GM12865 (cell line): ENCODE measurements around the gene VSIG10.
A peak's percentile ranks its signal among the peaks of the same experiment; 100 is the strongest.

Experiments used
- DNase-seq: peaks from one replicate; pipeline ENCODE4 v3.0.0; 2010; ENCODE audit warnings: low read depth
- H3K4me3 ChIP-seq: 2 replicates; pipeline ENCODE4 v1.5.1; 2011; ENCODE audit warnings: mild to moderate bottlenecking, low read depth, low read length, control low read depth
- TF ChIP-seq, protein P1 (sequence below): IDR thresholded peaks from 2 replicates; pipeline ENCODE4 v1.5.1; 2011; ENCODE audit warnings: low read length, control low read depth, low read depth, inconsistent platforms; ENCODE audit not compliant: insufficient read depth; ENCODE audit errors: missing control alignments

VSIG10 gene

GRCh38 chr12:118020036-118020435 is 83.8 kb downstream of the VSIG10 start:
- TF ChIP-seq, protein P1, sequence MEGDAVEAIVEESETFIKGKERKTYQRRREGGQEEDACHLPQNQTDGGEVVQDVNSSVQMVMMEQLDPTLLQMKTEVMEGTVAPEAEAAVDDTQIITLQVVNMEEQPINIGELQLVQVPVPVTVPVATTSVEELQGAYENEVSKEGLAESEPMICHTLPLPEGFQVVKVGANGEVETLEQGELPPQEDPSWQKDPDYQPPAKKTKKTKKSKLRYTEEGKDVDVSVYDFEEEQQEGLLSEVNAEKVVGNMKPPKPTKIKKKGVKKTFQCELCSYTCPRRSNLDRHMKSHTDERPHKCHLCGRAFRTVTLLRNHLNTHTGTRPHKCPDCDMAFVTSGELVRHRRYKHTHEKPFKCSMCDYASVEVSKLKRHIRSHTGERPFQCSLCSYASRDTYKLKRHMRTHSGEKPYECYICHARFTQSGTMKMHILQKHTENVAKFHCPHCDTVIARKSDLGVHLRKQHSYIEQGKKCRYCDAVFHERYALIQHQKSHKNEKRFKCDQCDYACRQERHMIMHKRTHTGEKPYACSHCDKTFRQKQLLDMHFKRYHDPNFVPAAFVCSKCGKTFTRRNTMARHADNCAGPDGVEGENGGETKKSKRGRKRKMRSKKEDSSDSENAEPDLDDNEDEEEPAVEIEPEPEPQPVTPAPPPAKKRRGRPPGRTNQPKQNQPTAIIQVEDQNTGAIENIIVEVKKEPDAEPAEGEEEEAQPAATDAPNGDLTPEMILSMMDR: no peak

GRCh38 chr12:118017926-118018325 is 85.9 kb downstream of the VSIG10 start:
- no peak for DNase-seq
- TF ChIP-seq, protein P1: no peak
- peak overlapping the region; percentile 71 for H3K4me3 ChIP-seq

More at GRCh38 chr12:118020036-118020435, 83.8 kb downstream of the VSIG10 start:
- no peak overlapping the region for H3K4me3 ChIP-seq
- DNase-seq: no peak

- peak within 1 kb of the TSS; percentile 71 for H3K4me3 ChIP-seq
- DNase-seq: peak; percentile 98
- TF ChIP-seq, protein P1: no peak
Observed at GRCh38 chr12:118016424-118017264, 87.2 kb downstream of the VSIG10 start, which contains the start of gene RFC5. Gene RFC5 (plus strand): TSS chr12:118016703. CDS start chr12:118016828, 125 bp downstream.

- H3K4me3 ChIP-seq: no peak overlapping the region
Observed at GRCh38 chr12:118015944-118016343, 87.9 kb downstream of the VSIG10 start.

GRCh38 chr12:118015306-118015705 is 88.5 kb downstream of the VSIG10 start:
- no peak overlapping the region for H3K4me3 ChIP-seq
- no peak for DNase-seq
- TF ChIP-seq, protein P1: no peak

More at GRCh38 chr12:118015944-118016343, 87.9 kb downstream of the VSIG10 start:
- no peak for DNase-seq
- TF ChIP-seq, protein P1: no peak
